PFSK-1 (cell line): ENCODE measurements around the gene USP7.

ENCODE experiments used
- FOXP2 ChIP-seq: optimal IDR thresholded peaks from 2 replicates; pipeline ENCODE3; 2011; ENCODE audit warnings: borderline replicate concordance, control low read depth, inconsistent platforms; ENCODE audit not compliant: insufficient read depth; ENCODE audit errors: extremely low read length, extremely low read depth
- POLR2AphosphoS5 ChIP-seq: IDR thresholded peaks from 2 replicates; pipeline ENCODE4 v1.6.1; 2012; ENCODE audit warnings: low read depth, mild to moderate bottlenecking, control low read depth, low read length, moderate library complexity
- REST ChIP-seq, 2 experiments: IDR thresholded peaks; 2 replicates each; pipeline versions ENCODE4 v1.6.1 to v1.8.0; 2011 to 2012; ENCODE audit warnings: low read depth in 2 of 2, low read length in 2 of 2, control low read depth in 1 of 2, inconsistent platforms in 1 of 2, mild to moderate bottlenecking in 1 of 2, moderate library complexity in 1 of 2; ENCODE audit not compliant: insufficient read depth in 1 of 2
- SIN3A ChIP-seq: IDR thresholded peaks from 2 replicates; pipeline ENCODE4 v1.6.1; 2012; ENCODE audit warnings: mild to moderate bottlenecking, low read length, moderate library complexity, borderline replicate concordance; ENCODE audit not compliant: insufficient read depth
- TAF1 ChIP-seq: IDR thresholded peaks from 2 replicates; pipeline ENCODE4 v1.6.1; 2012; ENCODE audit warnings: low read length, control low read depth, borderline replicate concordance; ENCODE audit not compliant: insufficient read depth

- no peak for TF ChIP-seq SIN3A
- TF ChIP-seq REST (IDR thresholded peaks at IDR 0.05; ENCODE audit: insufficient read depth in 1 of 2, low read depth in 2 of 2, low read length in 2 of 2): no peak
- TF ChIP-seq TAF1: no peak
- TF ChIP-seq POLR2AphosphoS5: no peak; the same call in 1 of the 2 replicates
- no peak for TF ChIP-seq FOXP2
Measured at GRCh38 chr16:8862309-8863130, 101.2 kb downstream of the USP7 start.
